SK-N-SH (cell line): ENCODE data around the gene BZW2. TPM values are rescaled to one million over a fixed set of nuclear protein-coding genes. Genes with fewer than 3 reads are reported as not detected.

Experiments used
- CTCF ChIA-PET: fragments of 300-600, 350-600 bp; formaldehyde crosslinking; extraction: SDS; loops from one replicate; lab custom pipeline; 2021; lab: Yijun Ruan, JAX
- POLR2A ChIA-PET: fragments of 350-600 bp; sonication (Branson Sonifier 250); formaldehyde crosslinking; extraction: SDS; loops from one replicate; lab custom pipeline; 2020; ENCODE audit warnings: antibody characterized with exemption, inconsistent platforms; lab: Yijun Ruan, JAX
- DNase-seq: peaks from one replicate; pipeline ENCODE4 v3.0.0; 2012
- H2AFZ ChIP-seq: fragments of 200-600 bp; sonication (generic); 2 replicates; pipeline ENCODE4 v1.8.1; 2016; ENCODE audit warnings: antibody characterized with exemption, mild to moderate bottlenecking, low read depth
- H3F3A ChIP-seq: fragments of 200-600 bp; sonication (generic); replicated peaks from 2 replicates; pipeline ENCODE3; 2016; ENCODE audit warnings: antibody characterized with exemption, mild to moderate bottlenecking; ENCODE audit not compliant: insufficient read depth
- H3K27ac ChIP-seq, 2 experiments: fragments of 200-500 bp in 1 of 2; fragments of 200-600 bp in 1 of 2; sonication (Bioruptor generic) in 1 of 2; sonication (generic), shearing (Covaris generic) in 1 of 2; 2 replicates each; pipeline versions ENCODE4 v1.5.1 to v1.6.1; 2014 to 2016; ENCODE audit warnings: low read depth in 2 of 2, inconsistent platforms in 1 of 2, low read length in 1 of 2, mild to moderate bottlenecking in 1 of 2, mixed read lengths in 1 of 2
- H3K27me3 ChIP-seq: fragments of 200-600 bp; sonication (generic), shearing (Covaris generic); 2 replicates; pipeline ENCODE4 v1.6.1; 2016; ENCODE audit warnings: mixed run types; ENCODE audit not compliant: insufficient read depth
- H3K36me3 ChIP-seq, 2 experiments: fragments of 200-500 bp in 1 of 2; fragments of 200-600 bp in 1 of 2; sonication (Bioruptor generic) in 1 of 2; sonication (generic) in 1 of 2; replicated peaks in 1 of 2; 2 replicates each; pipeline versions ENCODE3 to v1.5.1; 2014 to 2016; ENCODE audit warnings: low read length in 1 of 2, mild to moderate bottlenecking in 1 of 2; ENCODE audit not compliant: insufficient read depth in 2 of 2, control insufficient read depth in 1 of 2
- H3K4me1 ChIP-seq, 2 experiments: fragments of 200-500 bp in 1 of 2; fragments of 200-600 bp in 1 of 2; sonication (Bioruptor generic) in 1 of 2; sonication (generic), shearing (Covaris generic) in 1 of 2; 2 replicates each; pipeline versions ENCODE4 v1.5.1 to v1.6.1; 2014 to 2016; ENCODE audit warnings: low read depth in 1 of 2, low read length in 1 of 2, mixed run types in 1 of 2; ENCODE audit not compliant: insufficient read depth in 2 of 2, control insufficient read depth in 1 of 2
- H3K4me2 ChIP-seq: fragments of 200-600 bp; sonication (generic), shearing (Covaris generic); 2 replicates; pipeline ENCODE4 v1.6.1; 2017; ENCODE audit warnings: mixed run types
- H3K4me3 ChIP-seq, 2 experiments: fragments of 200-500 bp in 1 of 2; fragments of 200-600 bp in 1 of 2; sonication (Bioruptor generic) in 1 of 2; sonication (generic), shearing (Covaris generic) in 1 of 2; 2 replicates each; pipeline versions ENCODE4 v1.5.1 to v1.8.1; 2014 to 2016; ENCODE audit warnings: low read depth in 2 of 2, inconsistent platforms in 1 of 2, low read length in 1 of 2, mild to moderate bottlenecking in 1 of 2, mixed read lengths in 1 of 2, moderate library complexity in 1 of 2
- H3K79me2 ChIP-seq: fragments of 200-600 bp; sonication (generic); 2 replicates; pipeline ENCODE4 v1.8.1; 2017; ENCODE audit warnings: mild to moderate bottlenecking; ENCODE audit not compliant: insufficient read depth
- H3K9ac ChIP-seq: fragments of 200-600 bp; sonication (generic); 2 replicates; pipeline ENCODE4 v1.6.1; 2017; ENCODE audit warnings: mixed run types
- H3K9me2 ChIP-seq: fragments of 200-600 bp; sonication (generic); 2 replicates; pipeline ENCODE4 v1.6.1; 2017; ENCODE audit warnings: mixed run types
- H3K9me3 ChIP-seq: fragments of 200-600 bp; sonication (generic); 2 replicates; pipeline ENCODE4 v1.6.1; 2017; ENCODE audit warnings: mixed run types, mild to moderate bottlenecking, moderate library complexity
- H4K20me1 ChIP-seq: fragments of 200-600 bp; sonication (generic); 2 replicates; pipeline ENCODE4 v1.6.1; 2017; ENCODE audit warnings: mild to moderate bottlenecking, mixed run types; ENCODE audit not compliant: insufficient read depth
- EP300 ChIP-seq, 2 experiments: IDR thresholded peaks; 2 replicates each; pipeline versions ENCODE4 v1.4.0 to v1.6.1; 2012; ENCODE audit warnings: borderline replicate concordance in 1 of 2, low read depth in 1 of 2, low read length in 1 of 2
- FOSL2 ChIP-seq: IDR thresholded peaks from 2 replicates; pipeline ENCODE4 v1.4.0; 2012; ENCODE audit warnings: low read depth, mild to moderate bottlenecking, moderate library complexity, borderline replicate concordance
- FOXM1 ChIP-seq: IDR thresholded peaks from 2 replicates; pipeline ENCODE4 v1.4.0; 2012; ENCODE audit warnings: low read depth, mild to moderate bottlenecking
- GABPA ChIP-seq: IDR thresholded peaks from 2 replicates; pipeline ENCODE4 v1.4.0; 2012; ENCODE audit warnings: low read depth, mild to moderate bottlenecking
- JUND ChIP-seq: IDR thresholded peaks from 2 replicates; pipeline ENCODE4 v1.4.0; 2012
- MEF2A ChIP-seq: IDR thresholded peaks from 2 replicates; pipeline ENCODE4 v1.4.0; 2012; ENCODE audit warnings: low read depth, borderline replicate concordance
- MXI1 ChIP-seq: IDR thresholded peaks from 2 replicates; pipeline ENCODE4 v1.6.1; 2012; ENCODE audit warnings: mild to moderate bottlenecking, low read depth, low read length, improper control_type of control experiment
- NRF1 ChIP-seq: IDR thresholded peaks from 2 replicates; pipeline ENCODE4 v1.6.1; 2012; ENCODE audit warnings: low read depth, mild to moderate bottlenecking, low read length
- POLR2AphosphoS5 ChIP-seq: IDR thresholded peaks from 2 replicates; pipeline ENCODE4 v1.6.1; 2012; ENCODE audit warnings: low read depth, low read length
- RAD21 ChIP-seq: IDR thresholded peaks from 2 replicates; pipeline ENCODE4 v1.6.1; 2012; ENCODE audit warnings: mild to moderate bottlenecking, low read length
- RXRA ChIP-seq: IDR thresholded peaks from 2 replicates; pipeline ENCODE4 v1.4.0; 2012; ENCODE audit warnings: low read depth, mild to moderate bottlenecking, borderline replicate concordance
- SMC3 ChIP-seq: IDR thresholded peaks from 2 replicates; pipeline ENCODE4 v1.6.1; 2012; ENCODE audit warnings: low read depth, low read length, improper control_type of control experiment
- TAF1 ChIP-seq: IDR thresholded peaks from 2 replicates; pipeline ENCODE4 v1.6.1; 2012; ENCODE audit warnings: low read depth, mild to moderate bottlenecking, low read length, moderate library complexity, borderline replicate concordance
- TCF12 ChIP-seq: IDR thresholded peaks from 2 replicates; pipeline ENCODE4 v1.4.0; 2012
- WGBS: methylation state at CpG from one replicate; pipeline ENCODE4 v1.1.6; 2017; ENCODE audit warnings: low lambda C conversion rate; 5-methylcytosine and 5-hydroxymethylcytosine counted together
- polyA plus RNA-seq, 3 experiments: library from polyadenylated mRNA; depleted of rRNA; stranded (reverse); fragments of >200 nt; gene quantifications; 2 replicates each; pipeline ENCODE4 v1.2.3, GENCODE V29; 2012
- TF ChIP-seq, protein P1 (sequence below): fragments of 150-350 bp; IDR thresholded peaks from 2 replicates; pipeline ENCODE4 v1.6.1; 2016; ENCODE audit warnings: mild to moderate bottlenecking, low read depth, low read length
- TF ChIP-seq, protein P2 (sequence below): IDR thresholded peaks from 2 replicates; pipeline ENCODE4 v1.6.1; 2012; ENCODE audit warnings: mild to moderate bottlenecking, low read depth, low read length, moderate library complexity
- TF ChIP-seq, protein P3 (sequence below): IDR thresholded peaks from 2 replicates; pipeline ENCODE4 v1.4.0; 2012; ENCODE audit warnings: low read depth, borderline replicate concordance
- TF ChIP-seq, protein P4 (sequence below): fragments of 200-600 bp; sonication (generic); IDR thresholded peaks from 2 replicates; pipeline ENCODE4 v1.6.1; 2017; ENCODE audit warnings: antibody characterized with exemption, mild to moderate bottlenecking, moderate library complexity
- TF ChIP-seq, protein P5 (sequence below): IDR thresholded peaks from 2 replicates; pipeline ENCODE4; 2012

Gene BZW2
- polyA plus RNA-seq, 1 of the 3 experiments (the other 2 are of a cell fraction): 71.9 TPM

DNA sequence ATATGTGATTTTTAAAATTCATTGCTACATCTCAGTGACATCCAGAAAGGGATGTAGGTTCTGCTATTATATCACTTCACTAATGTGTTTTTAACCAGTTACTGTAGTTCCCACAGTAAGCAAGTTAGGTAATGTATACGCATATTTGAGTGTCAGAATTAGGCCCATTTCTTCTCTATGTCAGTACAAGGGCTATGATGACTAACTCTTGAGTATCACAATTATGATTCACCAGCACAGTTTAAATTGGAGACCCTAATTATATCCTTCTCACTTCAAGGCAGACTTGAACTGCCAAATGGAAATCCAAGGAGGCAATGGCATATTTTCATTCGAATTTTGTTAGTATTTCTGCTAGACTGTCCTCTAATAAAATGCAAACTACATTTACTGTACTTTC, 23.6 kb downstream of the BZW2 start:
- Histone ChIP-seq H3K4me1 (peaks cover 7 to 31% of the 10 kb centered on the region in 2 experiments; a peak in 3 of 4 replicates), H3K9me3 (no peaks in the 10 kb centered on the region), H3K36me3 (peaks cover 9 to 21% of the 10 kb centered on the region in 2 experiments), H3K9ac (no peak overlapping the region), H4K20me1 (no peaks in the 10 kb centered on the region), H3K27me3 (no peaks in the 10 kb centered on the region), H3K4me3 (no peak overlapping the region), H3K9me2 (no peaks in the 10 kb centered on the region), H3F3A (peaks cover 30% of the 10 kb centered on the region), H3K4me2 (no peak overlapping the region), H3K79me2 (peaks cover 47% of the 10 kb centered on the region), H3K27ac (peak overlapping the region in 1 of 2 experiments; percentile 84; a peak in 2 of 4 replicates), H2AFZ (no peak overlapping the region)
- POLR2A ChIA-PET: no interaction called here
- DNase-seq: no peak
- CTCF ChIA-PET: interaction anchor here (0.6 to 0.8 kb wide), 2 partner anchors 9 to 255 kb away, joined by 3 read pairs; no protein-coding TSS in a partner anchor
- TF ChIP-seq MXI1 (no peak), FOSL2 (peak; percentile 41; the same call in 1 of the 2 replicates)
- 95% methylated on average over 2 of the region's 2 CpGs for WGBS

DNA sequence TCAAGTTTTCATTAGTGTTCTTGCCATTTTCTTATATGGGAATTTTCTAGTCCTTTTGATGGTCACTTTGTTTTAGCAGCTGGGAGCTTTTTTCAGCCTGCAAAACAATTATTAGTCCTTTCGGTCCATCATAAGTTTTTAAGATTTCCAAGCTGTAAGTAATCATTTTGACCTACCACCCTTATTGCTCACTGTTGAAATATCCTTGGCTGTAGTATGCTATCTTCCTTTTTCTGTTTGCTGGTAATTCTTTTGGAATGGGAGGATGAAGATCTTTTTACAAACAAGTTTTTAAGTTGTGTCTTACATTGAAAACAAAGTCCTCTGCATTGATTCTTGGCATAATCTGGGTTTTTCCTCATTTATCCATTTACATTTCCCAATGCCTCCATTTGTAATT, 24.0 kb downstream of the BZW2 start:
- H3K4me2 ChIP-seq: no peak overlapping the region
- H3K4me1 ChIP-seq: peaks cover 7 to 31% of the 10 kb centered on the region in 2 experiments; a peak in 3 of 4 replicates
- H3F3A ChIP-seq: peaks cover 30% of the 10 kb centered on the region
- no peaks in the 10 kb centered on the region for H4K20me1 ChIP-seq
- no peaks in the 10 kb centered on the region for H3K27me3 ChIP-seq
- POLR2A ChIA-PET: no interaction called here
- no peak overlapping the region for H3K9ac ChIP-seq
- H3K9me2 ChIP-seq: no peaks in the 10 kb centered on the region
- H3K36me3 ChIP-seq: peaks cover 12 to 21% of the 10 kb centered on the region in 2 experiments
- WGBS: 80% methylated on average over 1 of the region's 1 CpG
- H3K27ac ChIP-seq: peak overlapping the region in 1 of 2 experiments; percentile 84; a peak in 2 of 4 replicates
- DNase-seq: no peak
- no peak overlapping the region for H2AFZ ChIP-seq
- no peak overlapping the region for H3K4me3 ChIP-seq
- H3K9me3 ChIP-seq: no peaks in the 10 kb centered on the region
- peaks cover 43% of the 10 kb centered on the region; the same call in 1 of the 2 replicates for H3K79me2 ChIP-seq
- CTCF ChIA-PET: interaction anchor here (0.8 kb wide), 1 partner anchor 8 kb away, joined by 3 read pairs; no protein-coding TSS in a partner anchor
- no peak for TF ChIP-seq TCF12
- TF ChIP-seq, protein P1, sequence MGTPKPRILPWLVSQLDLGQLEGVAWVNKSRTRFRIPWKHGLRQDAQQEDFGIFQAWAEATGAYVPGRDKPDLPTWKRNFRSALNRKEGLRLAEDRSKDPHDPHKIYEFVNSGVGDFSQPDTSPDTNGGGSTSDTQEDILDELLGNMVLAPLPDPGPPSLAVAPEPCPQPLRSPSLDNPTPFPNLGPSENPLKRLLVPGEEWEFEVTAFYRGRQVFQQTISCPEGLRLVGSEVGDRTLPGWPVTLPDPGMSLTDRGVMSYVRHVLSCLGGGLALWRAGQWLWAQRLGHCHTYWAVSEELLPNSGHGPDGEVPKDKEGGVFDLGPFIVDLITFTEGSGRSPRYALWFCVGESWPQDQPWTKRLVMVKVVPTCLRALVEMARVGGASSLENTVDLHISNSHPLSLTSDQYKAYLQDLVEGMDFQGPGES: no peak
- TF ChIP-seq RAD21: no peak
- TF ChIP-seq GABPA: no peak
- TF ChIP-seq, protein P2, sequence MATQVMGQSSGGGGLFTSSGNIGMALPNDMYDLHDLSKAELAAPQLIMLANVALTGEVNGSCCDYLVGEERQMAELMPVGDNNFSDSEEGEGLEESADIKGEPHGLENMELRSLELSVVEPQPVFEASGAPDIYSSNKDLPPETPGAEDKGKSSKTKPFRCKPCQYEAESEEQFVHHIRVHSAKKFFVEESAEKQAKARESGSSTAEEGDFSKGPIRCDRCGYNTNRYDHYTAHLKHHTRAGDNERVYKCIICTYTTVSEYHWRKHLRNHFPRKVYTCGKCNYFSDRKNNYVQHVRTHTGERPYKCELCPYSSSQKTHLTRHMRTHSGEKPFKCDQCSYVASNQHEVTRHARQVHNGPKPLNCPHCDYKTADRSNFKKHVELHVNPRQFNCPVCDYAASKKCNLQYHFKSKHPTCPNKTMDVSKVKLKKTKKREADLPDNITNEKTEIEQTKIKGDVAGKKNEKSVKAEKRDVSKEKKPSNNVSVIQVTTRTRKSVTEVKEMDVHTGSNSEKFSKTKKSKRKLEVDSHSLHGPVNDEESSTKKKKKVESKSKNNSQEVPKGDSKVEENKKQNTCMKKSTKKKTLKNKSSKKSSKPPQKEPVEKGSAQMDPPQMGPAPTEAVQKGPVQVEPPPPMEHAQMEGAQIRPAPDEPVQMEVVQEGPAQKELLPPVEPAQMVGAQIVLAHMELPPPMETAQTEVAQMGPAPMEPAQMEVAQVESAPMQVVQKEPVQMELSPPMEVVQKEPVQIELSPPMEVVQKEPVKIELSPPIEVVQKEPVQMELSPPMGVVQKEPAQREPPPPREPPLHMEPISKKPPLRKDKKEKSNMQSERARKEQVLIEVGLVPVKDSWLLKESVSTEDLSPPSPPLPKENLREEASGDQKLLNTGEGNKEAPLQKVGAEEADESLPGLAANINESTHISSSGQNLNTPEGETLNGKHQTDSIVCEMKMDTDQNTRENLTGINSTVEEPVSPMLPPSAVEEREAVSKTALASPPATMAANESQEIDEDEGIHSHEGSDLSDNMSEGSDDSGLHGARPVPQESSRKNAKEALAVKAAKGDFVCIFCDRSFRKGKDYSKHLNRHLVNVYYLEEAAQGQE: no peak
- TF ChIP-seq, protein P3, sequence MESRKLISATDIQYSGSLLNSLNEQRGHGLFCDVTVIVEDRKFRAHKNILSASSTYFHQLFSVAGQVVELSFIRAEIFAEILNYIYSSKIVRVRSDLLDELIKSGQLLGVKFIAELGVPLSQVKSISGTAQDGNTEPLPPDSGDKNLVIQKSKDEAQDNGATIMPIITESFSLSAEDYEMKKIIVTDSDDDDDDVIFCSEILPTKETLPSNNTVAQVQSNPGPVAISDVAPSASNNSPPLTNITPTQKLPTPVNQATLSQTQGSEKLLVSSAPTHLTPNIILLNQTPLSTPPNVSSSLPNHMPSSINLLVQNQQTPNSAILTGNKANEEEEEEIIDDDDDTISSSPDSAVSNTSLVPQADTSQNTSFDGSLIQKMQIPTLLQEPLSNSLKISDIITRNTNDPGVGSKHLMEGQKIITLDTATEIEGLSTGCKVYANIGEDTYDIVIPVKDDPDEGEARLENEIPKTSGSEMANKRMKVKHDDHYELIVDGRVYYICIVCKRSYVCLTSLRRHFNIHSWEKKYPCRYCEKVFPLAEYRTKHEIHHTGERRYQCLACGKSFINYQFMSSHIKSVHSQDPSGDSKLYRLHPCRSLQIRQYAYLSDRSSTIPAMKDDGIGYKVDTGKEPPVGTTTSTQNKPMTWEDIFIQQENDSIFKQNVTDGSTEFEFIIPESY: no peak
- no peak for TF ChIP-seq MEF2A
- TF ChIP-seq JUND: no peak
- no peak for TF ChIP-seq TAF1
- TF ChIP-seq POLR2AphosphoS5: no peak
- no peak for TF ChIP-seq RXRA
- no peak for TF ChIP-seq SMC3
- TF ChIP-seq NRF1: no peak
- TF ChIP-seq FOXM1: no peak
- TF ChIP-seq, protein P4, sequence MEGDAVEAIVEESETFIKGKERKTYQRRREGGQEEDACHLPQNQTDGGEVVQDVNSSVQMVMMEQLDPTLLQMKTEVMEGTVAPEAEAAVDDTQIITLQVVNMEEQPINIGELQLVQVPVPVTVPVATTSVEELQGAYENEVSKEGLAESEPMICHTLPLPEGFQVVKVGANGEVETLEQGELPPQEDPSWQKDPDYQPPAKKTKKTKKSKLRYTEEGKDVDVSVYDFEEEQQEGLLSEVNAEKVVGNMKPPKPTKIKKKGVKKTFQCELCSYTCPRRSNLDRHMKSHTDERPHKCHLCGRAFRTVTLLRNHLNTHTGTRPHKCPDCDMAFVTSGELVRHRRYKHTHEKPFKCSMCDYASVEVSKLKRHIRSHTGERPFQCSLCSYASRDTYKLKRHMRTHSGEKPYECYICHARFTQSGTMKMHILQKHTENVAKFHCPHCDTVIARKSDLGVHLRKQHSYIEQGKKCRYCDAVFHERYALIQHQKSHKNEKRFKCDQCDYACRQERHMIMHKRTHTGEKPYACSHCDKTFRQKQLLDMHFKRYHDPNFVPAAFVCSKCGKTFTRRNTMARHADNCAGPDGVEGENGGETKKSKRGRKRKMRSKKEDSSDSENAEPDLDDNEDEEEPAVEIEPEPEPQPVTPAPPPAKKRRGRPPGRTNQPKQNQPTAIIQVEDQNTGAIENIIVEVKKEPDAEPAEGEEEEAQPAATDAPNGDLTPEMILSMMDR: no peak
- TF ChIP-seq, protein P5, sequence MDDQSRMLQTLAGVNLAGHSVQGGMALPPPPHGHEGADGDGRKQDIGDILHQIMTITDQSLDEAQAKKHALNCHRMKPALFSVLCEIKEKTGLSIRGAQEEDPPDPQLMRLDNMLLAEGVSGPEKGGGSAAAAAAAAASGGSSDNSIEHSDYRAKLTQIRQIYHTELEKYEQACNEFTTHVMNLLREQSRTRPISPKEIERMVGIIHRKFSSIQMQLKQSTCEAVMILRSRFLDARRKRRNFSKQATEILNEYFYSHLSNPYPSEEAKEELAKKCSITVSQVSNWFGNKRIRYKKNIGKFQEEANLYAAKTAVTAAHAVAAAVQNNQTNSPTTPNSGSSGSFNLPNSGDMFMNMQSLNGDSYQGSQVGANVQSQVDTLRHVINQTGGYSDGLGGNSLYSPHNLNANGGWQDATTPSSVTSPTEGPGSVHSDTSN: no peak
- TF ChIP-seq EP300 (IDR thresholded peaks at IDR 0.05; ENCODE audit: borderline replicate concordance in 1 of 2, low read depth in 1 of 2, low read length in 1 of 2): no peak
